Stimulated activated CD8-positive, alpha-beta memory T cell treated with anti-CD3 and anti-CD28 coated beads, Interleukin-4, amount 100 ng/mL, for 4 hours (primary cell): ENCODE data around the gene PIGW.

Source experiments
- DNase-seq, 2 donors: peaks; one replicate each; pipeline ENCODE4 v3.0.0-alpha.2; 2020; ENCODE audit warnings: low read depth in 2 of 2, low spot score in 1 of 2

The PIGW gene

DNA sequence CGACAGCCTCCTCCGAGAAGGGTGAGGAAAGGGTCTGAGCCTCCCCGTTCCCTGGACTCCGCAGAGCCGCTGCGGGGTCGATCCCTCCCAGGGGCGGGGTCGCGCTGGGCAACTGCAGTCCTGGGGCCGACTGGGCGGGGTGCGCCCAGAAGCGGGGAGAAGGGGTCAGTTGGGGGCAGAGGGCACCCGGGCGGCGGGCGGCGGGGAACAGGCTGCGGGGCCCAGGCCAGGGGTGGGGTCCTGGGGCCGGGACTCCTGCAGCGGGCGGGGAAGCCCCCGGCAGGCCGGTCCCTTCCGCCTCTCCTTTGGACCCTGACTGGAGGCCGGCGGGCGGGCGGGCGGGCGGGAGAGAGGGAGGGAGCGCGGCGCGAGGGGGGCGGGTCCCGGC lies 10.3 kb downstream of the PIGW start:
- no peak for DNase-seq

DNA sequence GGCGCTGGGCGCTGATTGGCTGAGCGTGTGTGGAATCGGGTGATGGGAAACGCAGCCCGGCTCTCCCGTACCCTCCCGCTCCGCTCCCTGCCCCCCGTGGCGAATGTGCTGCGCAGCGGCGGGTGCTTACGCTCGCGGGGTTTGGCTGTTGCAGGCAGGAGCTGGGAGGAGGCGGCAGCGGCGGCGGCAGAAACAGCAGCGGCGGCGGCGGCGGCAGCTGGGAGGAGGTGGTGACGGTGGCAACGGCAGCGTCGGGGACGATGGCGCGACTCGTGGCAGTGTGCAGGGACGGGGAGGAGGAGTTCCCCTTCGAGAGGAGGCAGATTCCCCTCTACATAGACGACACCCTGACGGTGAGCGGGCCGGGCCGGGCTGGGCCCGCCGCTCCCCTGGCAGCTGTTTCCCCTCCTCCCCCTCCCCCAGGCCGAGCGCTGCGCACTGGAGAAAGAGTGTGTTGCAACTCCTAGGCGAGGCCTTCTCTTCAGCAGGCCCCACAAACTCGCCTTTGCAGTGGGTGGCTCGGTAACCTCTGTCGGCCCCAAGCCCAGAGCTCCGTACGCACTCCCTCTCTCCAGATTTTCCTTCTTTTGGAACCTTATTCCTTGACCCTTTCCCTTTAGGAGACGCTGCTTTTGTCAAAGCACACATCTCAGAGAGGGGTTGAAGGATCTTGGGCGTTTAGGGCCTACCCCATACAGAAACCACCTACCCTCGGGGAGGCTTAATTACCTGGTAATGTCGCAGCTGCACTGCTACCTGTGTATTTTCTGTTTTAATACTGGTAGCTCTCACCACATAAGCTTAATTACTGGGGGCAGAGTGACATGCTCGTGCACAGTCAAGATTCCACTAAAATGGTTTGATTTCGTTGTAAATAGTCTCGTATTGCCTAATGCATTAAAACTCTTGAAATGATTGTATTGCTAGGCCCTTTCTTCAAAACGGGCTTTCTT lies 11.0 kb downstream of the PIGW start:
- peak; percentile 90 to 92 for DNase-seq

DNA sequence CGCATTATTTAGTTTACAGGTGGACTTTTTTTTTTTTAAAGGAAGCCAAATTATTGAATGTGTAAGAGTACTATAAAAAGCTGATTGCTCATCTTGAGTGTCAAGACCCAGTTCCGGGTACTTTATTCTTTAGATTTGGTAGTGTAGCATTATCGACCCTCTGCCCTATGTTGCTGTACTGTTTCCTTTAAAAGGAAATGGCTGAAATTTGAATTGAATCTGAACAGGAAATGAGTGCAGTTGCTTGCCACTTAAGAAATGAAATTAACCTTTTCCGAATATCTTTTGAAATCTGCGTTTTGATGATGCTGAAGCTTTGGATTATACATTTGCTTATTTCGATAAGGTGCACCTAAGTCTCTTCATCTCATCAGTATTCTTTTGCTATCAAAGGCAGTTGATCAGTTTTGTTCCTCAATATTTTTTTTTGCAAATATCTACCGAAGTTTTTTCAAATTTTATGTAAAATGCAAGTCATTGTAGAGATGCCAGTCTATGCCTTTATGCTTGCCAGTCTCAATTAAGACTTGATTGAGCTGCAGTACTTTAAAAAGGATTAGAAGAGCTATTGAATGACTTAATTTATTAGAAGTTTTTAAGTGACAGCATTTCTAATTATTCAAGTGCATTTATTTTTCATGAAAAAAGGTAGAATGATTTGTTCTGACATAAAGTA lies 11.8 kb downstream of the PIGW start:
- no peak for DNase-seq

DNA sequence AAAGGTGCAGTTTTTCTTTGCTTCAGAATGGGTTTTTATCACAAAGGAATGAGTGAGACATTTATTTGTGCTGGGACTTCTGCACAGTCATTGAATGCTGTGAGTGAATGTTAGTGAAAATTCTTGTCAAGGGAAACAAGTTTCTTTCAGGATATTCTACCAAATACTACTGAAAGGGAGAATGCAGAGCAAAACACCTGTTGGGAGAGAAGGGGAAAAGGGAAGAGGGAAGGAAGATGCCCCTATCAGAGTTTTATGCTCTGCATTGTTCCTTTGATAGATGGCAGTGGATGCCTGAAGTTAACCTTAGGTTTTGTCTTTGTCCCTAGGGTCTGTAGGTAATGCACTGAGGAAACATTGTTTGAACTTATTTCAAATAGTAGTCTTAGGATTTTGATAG lies 13.0 kb downstream of the PIGW start:
- DNase-seq, result no peak

DNA sequence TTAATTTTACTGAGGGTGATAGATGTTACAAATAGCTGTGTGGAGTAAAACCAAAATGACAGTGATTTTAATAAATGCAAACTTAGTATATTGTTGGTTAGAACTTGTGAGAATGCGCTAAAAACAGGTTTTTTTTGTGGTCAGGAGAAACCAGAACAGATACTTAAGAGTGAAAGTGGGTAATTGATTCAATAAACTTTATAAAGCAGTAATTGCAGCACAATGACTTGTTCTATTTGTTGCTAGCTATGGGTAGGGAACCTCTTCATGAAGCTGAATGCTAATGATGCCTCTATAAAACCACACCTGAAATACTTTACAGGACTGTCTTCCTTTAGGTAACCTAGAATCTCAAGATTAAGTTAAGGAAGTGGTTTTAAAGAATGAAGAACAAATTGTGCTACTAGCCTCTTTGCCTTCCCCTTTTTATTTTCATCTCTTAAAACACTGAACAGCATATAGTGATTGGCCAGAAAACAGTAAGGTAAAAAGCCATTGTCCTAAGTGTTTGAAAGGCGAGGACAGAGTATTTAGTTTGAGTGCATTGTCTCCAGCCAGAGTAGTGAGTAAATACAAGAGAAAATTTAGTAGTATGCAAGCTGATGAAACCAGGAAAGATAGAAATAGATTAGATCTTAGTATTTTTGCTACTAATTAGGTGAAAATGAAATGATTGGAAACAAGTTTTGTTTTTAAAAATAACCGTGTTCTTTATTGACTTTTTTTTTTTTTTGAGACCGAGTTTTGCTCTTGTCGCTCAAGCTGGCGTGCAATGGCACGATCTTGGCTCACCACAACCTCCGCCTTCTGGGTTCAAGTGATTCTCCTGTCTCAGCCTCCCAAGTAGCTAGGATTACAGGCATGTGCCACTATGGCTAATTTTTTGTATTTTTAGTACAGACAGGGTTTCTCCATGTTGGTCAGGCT lies 16.0 kb downstream of the PIGW start:
- no peak for DNase-seq

DNA sequence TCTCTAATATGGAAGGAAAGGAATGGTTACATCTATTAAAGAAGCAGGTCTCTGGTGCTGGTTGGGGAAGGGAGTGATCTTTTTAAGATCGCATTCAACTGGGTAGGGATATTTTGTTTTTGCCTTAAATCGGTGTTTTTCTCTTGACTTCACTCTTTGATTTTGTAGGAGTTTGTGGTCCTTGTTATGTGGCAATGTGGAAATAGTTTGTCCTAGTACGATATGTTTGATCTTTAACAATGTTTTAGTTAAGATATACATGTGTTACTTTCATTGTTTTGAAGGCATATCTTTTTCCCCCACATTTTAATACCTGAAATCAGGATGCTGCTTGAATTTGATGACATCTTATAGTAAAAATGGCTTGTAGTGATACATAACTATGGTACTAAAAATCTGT lies 18.7 kb downstream of the PIGW start:
- DNase-seq, result no peak

DNA sequence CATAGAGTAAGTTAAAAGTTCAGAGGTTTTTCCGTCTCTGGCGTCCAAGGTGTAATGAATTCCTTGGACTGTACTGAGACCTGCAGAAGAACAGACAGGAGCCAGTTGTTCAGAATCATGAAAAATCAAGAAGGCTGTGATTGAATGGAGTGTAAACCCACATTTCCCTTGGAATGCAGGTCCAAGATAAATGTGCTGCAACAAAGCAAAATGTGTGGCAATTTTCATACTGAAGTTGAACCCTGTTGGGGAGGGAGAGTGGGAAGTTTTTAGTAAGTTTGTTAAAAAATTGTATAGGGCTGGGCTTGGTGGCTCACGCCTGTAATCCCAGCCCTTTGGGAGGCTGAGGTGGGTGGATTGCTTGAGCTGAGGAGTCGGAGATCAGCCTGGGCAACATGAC lies 31.3 kb downstream of the PIGW start:
- DNase-seq, result no peak

DNA sequence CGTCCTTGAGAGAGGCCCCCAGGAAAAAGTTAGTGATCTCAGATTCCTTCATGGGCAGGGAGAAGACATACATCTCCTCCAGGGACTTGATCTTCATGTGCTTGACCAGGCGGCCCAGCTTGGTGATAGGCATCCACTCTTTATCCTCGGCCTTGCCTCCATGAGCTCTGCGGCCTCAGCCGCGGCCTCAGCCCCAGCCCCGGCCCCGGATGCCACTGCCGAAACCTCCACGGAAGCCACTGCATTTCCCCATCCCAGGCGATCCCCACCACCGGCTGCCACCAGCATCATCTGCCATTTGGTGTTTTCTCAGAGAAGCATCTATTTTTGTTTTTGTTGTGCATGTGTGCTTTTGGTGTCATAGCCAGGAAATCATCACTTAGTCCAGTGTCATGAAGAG lies 40.2 kb downstream of the PIGW start:
- DNase-seq, result no peak

DNA sequence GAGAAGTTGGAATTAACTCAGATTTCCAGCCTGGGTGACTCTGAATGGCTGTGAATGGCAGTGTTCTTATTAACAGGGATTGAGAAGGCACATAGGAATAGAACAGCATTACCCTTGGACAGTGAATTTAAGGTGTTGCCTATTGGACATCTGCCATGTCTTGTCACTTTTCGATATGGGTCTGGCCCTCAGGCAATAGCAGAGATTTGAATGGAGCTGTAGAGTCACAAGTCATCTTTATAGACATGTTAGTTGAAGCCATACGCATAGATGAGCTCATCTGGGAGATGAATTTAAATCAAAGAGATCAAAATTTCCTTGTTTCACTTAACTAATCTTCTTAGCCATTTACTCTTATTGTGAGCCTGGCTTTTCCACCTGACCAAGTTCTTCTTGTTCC lies 42.0 kb downstream of the PIGW start:
- DNase-seq, result no peak

DNA sequence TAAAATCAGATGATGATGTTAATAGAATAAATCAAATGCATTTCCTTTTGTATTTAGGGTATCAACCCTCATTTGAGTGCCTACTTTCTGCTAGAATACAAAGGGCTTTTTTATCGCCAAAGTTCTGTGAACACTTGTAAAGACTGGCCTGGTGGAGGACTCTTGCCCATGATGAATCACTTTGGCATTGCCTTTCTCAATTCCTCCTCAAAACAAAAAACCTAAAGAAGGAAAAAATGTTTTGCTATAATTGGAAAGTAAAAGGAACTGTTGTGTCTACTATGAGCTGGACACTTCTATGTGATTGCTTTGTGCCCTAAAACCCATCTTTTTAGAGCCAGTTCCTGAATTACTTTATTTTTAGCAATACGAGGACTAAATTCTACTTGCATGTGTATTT lies 43.9 kb downstream of the PIGW start:
- DNase-seq, result no peak

DNA sequence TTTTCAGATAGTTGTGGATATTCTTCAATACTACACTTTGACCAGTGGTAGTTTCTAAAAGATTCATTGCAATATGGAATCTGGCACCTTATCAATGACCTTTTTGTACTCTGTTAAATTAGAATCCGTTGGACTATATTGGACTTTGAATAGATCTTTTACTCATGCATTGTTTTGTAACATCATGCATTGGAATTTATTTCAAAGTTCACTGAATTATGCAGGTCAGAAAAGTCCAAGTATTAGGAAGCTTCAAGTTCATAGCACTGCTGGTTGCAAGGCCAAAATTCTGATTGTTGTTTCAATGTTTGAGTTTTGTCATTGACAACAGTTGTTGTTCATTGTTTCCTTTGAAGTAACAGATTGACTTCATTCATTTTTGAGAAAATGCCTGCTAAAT lies 49.0 kb downstream of the PIGW start:
- DNase-seq, result no peak

DNA sequence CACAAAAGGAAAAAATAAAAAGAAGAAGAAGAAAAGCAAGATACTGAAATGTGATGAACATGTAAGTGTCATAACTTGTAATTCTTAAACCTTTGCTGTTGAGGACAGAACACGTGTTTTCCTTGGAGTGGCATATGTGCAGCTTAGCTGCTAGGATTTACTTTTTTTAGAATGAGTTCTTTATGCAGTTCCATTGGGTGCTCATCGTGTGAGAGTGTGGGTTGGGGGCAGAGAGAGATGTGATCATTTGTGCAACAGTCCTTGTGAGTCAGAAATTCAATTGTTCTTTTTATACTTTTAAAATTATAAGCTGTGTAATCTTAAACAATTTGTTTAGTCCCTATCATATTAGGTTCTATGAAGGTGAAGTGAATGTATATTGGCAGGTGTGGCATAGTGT lies 51.4 kb downstream of the PIGW start:
- no peak for DNase-seq
